HG02970 (cell line): ENCODE measurements around the gene KIF7.

Experiments
- ATAC-seq: cut with Tn5 transposase; IDR thresholded peaks from one replicate; pipeline ENCODE4 v1.9.1; 2021; ENCODE audit warnings: mild to moderate bottlenecking, moderate library complexity, moderate number of reproducible peaks; ENCODE audit not compliant: unreplicated experiment, low FRiP score

The KIF7 gene

DNA sequence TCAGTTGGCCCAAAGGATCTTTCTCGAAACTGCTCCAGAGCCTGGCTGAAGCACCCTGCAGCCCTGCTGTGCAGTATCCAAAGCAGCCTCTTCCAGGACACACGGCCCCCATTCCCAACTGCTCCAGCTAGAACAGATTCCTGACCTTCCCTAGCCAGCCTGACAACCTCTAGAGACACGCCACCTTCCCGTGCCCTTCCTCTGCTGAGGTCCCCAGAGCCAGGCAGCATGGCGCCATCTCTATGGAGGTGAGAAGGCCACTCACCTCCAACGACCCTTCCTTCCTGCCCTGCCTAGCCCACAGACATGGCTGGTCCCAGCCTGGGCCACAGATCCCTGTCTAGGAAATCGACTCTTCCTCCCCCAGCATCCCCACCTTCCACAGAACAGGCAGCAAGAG is 3.1 kb downstream of the KIF7 start:
- no peak for ATAC-seq

DNA sequence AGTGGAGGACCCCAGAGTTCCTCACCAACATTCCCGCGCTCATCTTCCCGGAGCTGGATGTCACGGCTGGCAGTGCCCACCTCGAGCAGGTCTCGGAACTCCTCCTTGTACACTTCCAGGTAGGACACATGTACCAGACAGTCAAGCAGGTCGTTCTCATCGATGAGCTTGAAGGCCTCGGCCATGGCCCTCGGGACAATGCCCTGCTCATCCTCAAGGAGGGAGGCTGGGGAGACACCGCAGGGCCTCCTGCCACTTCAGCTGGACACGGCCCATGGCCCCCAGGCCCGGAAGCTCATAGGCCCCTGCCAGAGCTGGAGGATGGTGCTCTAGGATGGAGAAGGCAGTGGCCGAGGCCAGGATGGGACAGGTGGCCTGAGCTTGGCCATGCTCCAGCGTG is 5.6 kb downstream of the KIF7 start:
- no peak for ATAC-seq

DNA sequence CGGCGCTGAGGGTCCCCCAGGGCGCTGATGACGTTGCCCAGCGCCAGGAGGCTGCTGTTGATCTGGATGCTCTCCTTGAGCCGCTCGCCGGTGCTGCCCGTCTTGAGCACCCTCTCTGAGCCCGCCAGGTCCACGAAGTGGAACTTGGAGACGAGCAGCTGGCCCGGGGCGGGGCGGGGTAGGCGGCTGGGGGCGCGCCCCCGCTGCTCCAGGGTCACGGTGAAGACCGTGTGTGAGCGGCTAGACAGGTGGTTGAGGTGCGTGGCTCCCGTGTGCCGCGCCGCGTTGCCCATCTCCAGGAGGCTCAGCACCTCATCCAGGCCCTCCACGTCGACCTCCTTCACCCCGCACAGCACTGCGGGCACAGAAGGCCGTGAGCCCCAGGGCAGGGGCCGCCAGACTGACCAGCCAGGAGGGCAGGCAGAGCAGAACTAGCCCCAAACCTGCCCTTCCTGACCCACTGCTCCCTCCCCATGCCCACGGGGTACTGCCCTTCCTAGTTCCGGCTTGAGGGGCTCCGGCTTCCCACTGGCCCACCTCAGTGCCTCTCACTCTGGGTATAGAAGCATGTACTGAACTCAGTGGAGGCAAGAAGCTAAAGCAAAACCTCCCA is 6.1 kb downstream of the KIF7 start:
- ATAC-seq = no peak

GRCh38 chr15:89648106-89649012 is 6.9 kb downstream of the KIF7 start:
- ATAC-seq = no peak

GRCh38 chr15:89647191-89647851 is 7.9 kb downstream of the KIF7 start:
- ATAC-seq = no peak

GRCh38 chr15:89646416-89647141 is 8.7 kb downstream of the KIF7 start:
- ATAC-seq = no peak

GRCh38 chr15:89645680-89646079 is 9.6 kb downstream of the KIF7 start:
- no peak for ATAC-seq

- ATAC-seq = no peak
Measured at GRCh38 chr15:89642106-89642505, 13.2 kb downstream of the KIF7 start.

DNA sequence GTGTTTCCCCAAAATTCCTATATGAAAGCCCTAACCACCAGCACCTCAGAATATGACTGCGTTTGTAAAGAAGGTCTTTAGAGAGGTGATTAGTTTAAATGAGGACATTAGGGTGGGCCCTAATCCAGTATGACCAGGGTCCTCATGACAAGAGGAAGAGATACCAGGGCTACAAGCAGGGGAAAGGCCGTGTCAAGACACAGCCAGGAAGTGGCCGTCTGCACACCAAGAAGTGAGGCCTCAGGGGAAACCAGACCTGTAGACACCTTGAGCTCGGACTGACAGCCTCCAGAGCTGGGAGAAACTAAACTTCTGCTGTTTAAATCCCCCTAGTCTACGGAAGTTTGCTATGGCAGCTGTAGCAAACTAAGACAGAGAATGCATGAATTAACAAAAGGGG is 14.2 kb downstream of the KIF7 start:
- no peak for ATAC-seq

- ATAC-seq = no peak
Measured at GRCh38 chr15:89640245-89640644, 15.0 kb downstream of the KIF7 start.

GRCh38 chr15:89633585-89633984 is 21.7 kb downstream of the KIF7 start:
- ATAC-seq = no peak

- no peak for ATAC-seq
Measured at GRCh38 chr15:89632563-89633430, 22.5 kb downstream of the KIF7 start.

DNA sequence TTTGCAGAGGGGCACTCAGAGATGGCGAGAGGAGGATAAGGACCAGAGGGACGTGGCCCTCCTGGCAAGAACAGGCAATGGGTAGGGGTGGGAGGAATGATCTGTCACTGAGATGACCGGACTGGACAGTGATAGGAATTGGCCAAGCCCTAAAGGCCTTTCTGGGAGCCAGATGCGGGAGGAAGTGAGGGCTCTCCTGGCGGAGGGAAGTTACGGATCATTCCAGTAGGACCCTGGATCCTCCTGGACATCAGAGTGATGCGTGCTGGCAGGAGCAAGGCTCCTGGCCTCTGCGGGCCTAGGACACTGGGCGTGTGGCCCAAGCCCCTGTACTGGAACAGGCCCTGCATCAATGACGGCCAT is 23.4 kb downstream of the KIF7 start:
- no peak for ATAC-seq

DNA sequence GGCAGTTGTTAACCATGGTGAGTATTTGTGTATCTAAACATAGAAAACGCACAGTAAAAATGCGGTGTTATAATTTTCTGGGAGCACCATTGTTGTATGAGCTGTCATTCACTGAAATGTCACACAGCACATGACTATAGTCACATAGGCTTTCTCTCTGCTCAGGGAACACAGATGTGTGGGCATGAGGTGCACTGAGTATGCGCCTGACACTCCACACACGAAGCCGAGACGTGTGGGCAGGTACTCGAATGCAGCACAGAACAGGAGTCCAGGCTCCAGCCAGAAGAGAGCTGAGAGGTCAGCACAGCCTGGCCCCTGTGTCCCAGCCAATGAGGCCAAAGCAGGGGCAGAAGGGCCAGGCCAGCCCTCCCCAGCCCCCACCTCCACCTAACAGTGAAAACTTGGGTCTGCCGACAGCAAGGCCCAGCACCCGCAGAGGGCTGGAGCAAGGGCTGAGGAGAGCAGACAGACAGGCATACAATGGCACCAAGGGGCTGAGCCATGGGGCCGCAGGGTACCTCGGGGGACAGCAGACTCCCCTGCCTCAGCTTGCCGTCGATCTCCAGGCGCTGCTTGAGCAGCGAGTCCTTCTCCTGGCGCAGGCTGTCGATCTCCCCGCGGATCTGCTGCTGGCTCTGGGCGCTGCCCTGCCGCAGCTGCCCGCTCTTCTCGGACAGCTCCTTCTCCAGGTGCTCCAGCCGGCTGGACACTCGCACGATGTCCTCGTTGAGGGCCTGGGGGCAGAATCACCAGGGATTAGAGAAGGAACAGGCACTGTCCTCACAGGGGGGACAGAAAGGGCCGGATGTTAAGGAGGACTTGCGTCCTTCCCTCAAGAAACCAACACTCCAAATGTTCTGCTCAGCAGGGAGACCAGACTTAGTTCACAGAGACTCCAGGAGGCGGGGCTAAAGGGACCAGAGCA is 24.0 kb downstream of the KIF7 start:
- ATAC-seq = no peak

- no peak for ATAC-seq
Measured at GRCh38 chr15:89630260-89630659, 25.0 kb downstream of the KIF7 start.

GRCh38 chr15:89629829-89630228 is 25.4 kb downstream of the KIF7 start:
- no peak for ATAC-seq

DNA sequence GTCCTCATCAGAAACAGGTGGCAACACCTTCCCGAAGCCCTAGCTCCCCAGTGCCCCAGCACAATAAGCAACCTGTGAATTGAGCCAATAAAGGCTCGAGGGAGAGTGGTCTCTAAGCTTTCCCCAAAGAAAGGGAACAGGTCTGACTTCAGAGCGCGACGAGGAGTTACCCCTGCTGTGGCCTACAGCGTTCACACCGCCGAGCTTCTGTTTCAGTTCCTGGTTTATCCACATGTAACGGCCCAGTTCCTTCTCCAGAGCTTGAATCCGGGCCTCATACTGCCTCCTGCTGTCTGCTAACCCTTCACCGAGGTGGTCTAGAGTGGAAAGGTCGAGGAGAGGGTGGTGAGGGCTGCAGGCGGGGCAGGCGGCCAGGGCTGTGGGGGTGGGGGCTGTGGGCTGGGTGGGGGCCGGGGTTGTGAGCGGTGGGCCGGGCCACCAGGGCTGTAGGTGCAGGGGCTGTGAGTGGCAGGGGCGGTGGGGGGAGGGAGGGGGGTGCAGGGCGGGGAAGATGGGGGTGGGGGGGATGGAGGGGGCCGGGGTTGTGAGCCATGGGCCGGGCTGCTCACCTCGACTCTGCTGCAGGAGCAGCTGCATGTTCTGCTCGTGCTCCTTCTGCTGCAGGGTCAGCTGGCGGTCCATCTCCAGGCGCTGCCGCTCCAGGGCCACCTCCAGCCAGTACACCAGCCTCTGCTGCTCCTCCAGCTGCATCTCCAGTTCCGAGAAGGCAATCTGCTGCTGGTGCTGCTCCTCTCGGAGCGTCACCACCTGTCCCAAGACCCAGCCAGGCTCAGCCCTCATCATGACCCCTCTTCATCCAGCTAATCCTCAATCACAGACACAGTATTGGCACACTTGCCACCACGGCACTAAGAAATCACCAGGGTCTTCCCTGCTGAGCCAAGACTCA is 26.2 kb downstream of the KIF7 start:
- ATAC-seq = no peak

DNA sequence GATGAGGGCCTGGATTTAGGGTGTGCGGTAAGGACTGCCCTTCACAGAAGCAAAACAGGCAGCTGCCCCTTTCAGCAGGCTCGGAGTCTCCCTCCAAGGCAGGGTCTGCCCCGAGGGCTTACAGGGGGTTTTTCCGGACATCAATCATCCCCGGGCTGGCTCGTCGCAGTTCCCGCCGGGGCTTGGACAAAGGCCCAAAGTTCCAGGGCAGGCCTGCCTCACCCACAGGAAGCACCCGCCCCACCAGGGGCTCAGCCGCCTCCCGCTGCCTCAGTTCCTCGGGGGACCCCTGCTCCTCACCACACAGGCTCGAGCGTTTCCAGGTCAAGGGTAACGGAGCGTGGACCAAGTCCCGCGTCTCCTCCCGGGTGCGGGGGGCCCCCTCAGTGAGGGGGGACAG is 27.0 kb downstream of the KIF7 start:
- ATAC-seq = no peak
